NCI-H2171 treated with DMSO at 0.1 percent for 48 hours (cell line): ENCODE measurements around the gene SAMD8.
"Not testable (repeated sequence)": the region's sequence is repeated elsewhere in the genome, so short reads cannot be mapped to it uniquely, and the experiment has no call there.

Experiments
- DNase-seq: peaks from one replicate; lab custom pipeline; 2025; lab: John Stamatoyannopoulos, UW

The SAMD8 gene

DNA sequence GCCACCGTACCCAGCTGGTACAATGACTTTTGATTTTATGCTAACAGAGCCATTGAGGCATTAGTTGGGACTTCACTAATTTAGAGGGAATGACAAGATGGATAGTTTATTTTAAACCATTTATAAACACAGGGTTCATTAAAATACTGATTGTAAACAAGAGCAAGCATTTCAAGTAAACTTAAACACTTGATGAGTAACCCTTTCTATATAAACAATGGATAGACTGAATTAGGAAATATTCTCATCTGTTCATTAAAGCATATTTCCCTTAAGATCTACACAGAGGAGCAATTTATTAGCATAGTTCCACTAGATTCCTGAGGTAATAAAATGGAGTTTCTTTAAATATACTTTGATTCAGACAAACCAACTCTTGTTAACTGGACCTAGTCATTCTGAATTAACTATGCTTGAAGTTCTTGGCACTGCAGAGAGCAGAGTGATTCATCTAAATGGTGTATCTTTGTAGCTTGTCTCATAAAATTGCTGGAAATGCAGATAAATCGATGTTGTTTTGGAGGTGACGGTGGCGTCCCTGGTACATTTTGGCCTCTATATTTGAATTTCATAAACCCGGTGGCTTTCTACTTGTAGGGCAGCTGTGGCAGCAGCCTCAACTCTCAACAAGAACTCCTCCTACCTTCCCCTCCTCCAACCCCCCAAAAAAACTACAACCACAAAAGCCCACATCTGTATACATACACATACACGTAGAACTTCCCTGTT, 83.7 kb downstream of the SAMD8 start:
- DNase-seq, result no peak

DNA sequence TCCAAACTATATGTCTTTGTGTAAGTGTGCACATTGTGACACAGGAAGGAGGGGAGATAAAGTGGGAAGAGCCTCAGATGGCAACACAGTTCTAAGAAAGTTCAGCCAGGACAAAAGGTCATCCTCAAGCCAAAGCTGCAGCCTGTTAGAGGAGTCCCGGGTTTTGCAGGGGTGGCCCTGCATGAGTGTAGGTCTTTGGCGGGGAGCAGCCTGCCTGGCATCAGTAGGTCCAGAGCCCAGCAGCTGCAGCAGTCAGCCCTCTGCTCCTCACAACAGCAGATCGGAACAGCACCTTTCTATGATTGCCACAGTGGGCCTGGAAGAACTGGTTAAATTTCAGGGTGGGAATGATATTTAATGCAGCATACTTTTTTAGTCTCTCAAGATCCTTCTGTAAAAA, 85.6 kb downstream of the SAMD8 start:
- DNase-seq, result no peak

DNA sequence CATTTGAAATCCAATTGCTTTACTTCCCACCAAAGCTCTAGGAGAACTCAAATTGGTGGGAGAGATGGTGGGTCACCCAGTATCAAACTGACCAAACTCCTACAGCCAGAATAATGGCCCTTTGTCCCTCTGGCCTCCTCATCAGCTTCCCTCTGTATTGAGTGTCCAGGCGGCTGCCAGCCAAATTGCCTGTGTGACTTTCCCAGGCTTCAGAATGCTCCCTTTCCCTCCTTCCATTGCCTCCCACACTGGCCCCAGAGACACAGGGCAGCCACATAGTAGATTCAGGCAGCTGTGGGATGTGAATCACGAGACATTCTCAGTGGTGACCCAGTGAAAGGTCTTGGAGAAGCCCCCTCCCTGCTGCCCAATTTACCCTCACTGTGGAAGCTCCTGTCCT, 86.5 kb downstream of the SAMD8 start:
- no peak for DNase-seq

DNA sequence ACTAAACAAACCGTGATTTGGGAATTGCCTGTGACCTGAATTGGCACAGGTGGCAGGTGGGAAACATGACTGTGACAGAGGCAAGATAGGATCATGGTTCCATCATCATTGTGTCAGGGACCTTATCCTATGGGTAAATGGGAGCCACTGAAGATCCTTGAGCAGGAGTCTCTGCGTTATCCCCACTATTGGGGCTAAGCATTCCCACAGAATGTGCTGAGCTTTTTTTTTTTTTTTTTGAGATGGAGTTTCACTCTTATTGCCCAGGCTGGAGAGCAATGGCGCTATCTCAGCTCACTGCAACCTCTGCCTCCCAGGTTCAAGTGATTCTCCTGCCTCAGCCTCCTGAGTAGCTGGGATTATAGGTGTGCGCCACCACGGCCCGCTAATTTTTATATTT, 88.5 kb downstream of the SAMD8 start:
- not testable (repeated sequence) for DNase-seq

DNA sequence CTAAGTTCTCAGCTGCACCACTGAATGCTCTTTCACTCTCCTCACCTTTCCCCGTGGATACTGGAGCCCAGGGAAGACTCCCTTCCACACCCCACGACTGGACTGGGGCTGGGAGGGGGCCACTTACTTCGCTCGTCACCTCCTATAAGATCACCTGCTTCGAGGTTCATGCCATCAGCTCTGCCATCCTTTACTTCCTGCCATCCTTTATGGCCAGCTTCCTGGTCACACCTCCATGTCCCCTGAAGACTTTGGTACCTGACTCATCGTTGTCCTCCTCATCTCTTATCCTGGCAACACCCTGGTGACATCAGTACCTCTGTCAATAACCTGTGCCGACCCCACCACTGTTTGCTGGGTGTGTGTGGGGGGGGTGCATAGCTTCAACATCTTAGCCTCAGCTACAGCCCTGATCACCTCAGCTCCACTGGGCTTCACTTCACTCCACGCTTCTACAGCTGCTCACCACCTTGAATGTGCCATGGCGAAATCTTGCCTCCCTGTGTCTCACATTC, 90.4 kb downstream of the SAMD8 start:
- DNase-seq, result no peak

DNA sequence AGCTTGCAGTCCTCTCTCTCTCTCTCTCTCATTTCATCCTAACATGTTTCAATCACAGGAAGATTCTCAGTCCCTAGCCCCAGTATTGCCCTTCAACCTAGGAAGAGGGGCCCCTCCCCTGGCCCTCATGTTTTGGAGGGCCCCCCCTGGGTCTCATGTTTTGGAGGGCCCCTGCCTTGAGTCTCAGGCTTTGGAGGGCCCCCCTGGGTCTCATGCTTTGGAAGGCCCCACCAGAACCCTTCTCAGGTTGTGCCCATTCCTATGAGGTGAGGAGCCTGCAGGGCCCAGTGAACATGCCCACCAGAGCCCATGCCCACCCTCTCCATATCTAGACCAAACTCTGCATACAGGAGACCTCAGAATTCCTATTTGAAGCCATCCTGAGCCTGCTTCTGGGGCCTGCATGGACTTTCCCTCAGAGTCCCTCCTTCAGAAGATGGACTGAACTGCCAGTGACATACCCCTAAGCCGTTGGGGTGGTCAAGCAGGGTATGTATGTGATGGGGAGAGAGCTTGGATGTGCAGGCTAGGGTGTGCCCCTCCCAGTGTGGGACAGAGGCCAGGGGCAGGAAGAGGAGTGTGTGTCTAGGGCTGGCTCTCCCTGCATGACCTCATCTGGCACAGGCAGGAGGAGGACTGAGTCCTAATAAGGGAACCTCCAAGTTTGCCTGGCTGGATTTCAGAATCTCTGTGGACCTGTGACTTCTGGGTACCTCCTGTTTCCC, 91.0 kb downstream of the SAMD8 start:
- no peak for DNase-seq

DNA sequence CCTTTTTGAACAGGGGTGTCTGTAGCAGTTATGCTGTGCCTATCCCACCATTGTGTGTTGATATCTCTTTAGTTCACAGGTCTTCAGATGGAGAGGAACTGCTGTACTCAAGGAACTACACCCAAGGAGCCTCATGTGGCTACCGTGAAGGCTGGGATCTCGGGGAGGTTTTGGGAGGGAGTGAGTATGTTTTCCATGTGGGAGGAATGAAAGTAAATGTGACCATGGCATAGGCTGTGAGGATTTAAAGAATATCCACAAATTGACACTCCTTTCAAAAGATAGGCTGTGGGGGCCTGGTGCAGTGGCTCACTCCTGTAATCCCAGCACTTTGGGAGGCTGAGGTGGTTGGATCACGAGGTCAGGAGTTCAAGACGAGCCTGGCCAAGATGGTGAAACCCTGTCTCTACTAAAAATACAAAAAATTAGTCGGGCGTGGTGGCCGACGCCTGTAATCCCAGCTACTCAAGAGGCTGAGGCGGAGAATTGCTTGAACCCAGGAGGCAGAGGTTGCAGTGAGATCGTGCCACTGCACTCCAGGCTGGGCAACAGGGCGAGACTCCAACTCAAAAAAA, 91.7 kb downstream of the SAMD8 start:
- not testable (repeated sequence) for DNase-seq

DNA sequence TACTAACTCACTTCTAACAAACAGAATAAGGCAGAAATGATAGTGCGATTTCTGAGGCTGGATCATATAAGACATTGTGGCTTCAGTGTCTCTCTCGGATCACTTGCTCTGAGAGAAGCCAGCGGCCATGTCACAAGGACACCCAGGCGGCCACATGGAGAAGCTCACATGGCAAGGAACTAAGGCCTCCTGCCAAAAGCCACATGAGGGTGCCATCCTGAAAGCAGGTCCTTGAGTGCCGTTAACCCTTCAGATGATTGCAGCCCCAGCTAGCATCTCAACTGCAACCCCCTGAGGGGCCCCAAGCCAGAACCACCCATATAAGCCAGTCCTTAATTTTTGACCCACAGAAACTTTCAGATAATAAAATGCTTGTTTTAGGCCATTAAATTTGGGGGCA, 92.3 kb downstream of the SAMD8 start:
- no peak for DNase-seq

DNA sequence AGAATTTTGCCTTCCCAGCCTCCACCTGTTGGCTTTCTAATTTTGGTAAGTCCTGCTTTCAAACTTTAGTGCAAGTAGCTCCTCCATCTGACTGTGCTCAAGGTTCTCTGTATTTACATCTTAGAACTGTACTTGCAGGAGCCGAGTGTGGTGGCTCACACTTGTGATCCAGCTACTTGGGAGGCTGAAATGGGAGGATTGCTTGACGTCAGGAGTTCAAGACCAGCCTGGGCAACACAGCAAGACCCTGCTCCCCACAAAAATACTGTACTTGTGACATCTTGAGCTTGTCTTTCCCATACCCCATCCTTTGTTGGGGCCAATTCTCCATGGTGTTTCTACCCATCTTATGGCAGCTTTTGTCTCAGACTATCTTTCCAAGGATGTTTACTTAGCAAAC, 94.5 kb downstream of the SAMD8 start:
- no peak for DNase-seq

DNA sequence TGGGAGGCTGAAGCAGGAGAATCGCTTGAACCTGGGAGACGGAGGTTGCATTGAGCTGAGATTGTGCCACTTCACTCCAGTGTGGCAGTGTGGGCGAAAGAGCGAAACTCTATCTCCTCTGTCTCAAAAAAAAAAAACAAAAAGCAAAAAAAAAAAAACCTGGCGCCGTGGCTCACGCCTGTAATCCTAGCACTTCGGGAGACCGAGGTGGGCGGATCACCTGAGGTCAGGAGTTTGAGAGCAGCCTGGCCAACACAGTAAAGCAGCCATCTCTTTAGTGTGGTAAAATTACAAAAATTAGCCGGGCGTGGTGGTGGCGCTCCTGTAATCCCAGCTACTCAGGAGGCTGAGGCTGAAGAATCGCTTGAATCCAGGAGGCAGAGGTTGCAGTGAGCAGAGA, 95.2 kb downstream of the SAMD8 start:
- DNase-seq, result peak; percentile 25

DNA sequence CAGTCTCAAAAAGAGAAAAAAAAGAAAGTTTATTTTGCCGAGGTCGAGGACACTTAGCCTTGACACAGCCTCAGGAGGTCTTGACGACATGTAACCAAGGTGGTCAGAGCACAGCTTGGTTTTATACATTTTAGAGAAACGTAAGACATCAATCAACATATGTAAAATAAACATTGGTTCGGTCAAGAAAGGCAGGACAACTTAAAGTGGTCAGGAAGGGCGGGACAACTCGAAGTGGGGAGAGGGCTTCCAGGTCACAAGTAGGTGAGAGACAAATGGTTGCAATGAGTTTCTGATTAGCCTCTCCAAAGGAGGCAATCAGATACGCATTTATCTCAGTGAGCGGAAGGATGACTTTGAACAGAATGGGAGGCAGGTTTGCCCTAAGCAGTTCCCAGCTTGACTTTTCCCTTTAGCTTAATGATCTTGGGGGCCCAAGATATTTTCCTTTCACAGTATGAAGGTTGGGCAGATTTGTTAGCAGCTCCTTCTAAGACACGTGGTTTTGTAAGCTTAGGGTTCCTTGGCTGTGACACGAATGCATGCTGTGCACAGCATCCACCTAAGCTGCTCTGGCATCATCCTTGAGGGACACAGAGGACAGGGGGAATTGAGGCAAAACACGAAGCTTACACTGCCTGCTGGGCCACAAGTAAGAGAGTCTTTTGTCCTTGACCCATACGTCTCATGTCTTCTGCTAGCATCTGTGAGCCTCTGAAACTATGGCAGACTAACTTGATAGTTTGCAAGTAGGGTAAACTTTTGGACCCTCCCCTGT, 95.8 kb downstream of the SAMD8 start:
- no peak for DNase-seq

DNA sequence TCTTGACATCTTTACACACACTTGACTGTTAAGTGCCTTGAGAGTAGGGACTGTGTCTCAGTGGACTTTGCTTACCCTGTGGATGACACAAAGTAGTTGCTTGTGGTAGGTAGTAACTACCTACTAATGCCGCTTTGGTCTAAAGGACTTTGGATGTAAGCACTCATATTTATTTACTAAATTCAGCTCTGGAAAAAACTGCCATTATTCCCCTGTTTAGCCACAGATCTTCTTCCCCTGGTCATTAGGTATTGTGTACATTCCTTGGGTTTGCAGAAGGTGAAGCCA, 96.3 kb downstream of the SAMD8 start:
- DNase-seq, result no peak

DNA sequence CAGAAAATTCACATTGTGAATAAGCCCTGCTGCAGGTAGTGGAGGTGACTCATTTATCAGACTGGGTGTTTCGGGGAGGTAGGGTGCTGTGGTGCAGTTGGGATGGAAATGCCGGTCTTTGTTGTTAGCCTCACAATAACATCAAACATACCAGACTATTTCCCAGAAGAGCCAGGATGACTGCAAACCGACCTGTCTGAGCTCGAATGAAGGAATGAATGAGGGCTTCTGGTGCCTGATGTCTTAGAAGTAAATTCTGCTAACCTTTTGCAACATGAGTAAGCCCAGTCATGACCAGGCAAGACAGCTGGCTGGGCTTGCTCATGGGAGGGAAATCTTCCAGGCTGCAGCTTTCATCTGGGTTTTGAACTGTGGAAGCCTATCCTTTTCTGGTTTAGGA, 96.7 kb downstream of the SAMD8 start:
- peak; percentile 7 for DNase-seq

DNA sequence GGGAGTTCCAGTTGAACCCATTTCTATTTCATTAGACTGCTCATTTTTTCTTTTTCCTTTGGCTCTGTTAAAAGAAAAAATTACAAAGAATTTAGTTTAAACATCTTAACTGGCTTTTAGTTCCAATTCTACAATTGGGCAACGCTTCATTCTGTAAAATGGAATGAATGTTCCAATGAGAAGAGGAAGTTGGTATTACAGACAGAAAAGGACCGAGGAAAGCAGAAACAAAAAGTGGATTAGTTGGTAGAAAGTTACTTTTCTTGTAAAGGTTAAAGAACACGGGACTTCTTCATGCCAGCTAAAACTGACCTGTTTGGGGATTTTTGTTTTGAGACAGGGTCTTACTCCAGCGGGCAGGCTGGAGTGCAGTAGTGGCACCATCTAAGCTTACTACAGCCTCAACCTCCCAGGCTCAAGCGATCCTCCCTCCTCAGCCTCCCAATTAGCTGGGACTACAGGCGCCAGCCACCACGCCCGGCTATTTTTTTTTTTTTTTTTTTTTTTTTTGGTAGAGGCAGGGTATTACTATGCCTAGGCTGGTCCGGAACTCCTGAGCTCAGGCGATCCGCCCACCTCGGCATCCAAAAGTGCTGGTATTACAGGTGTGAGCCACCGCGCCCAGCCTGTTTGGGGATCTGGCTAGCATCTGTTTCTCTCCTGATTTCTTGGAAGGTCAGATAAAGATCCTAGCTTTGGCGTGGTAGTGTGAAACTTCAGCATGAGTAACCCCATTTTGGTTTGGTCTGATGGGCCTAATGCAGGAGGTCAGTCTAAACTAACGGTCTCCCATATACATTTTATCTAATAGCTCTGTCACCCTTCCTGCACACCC, 97.8 kb downstream of the SAMD8 start:
- DNase-seq, result peak; percentile 25

DNA sequence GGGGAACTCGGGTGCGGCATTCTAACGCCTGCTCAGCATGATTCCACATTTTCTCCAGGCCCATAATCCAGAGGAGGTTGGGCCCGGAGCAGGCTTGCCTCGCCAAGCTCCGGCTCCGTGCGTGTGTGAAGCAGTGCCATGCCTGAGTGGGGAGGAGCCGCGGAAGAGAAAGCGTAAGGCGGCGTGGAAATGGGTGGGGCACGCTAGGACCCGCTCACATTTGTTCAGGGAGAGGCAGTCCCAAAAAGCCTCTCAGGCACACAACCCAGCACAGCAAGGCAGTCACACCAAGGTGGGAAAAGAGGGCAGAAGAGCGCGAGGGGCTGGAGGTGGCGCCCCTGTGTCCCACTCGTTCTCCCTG, 98.4 kb downstream of the SAMD8 start:
- DNase-seq, result peak; percentile 69

DNA sequence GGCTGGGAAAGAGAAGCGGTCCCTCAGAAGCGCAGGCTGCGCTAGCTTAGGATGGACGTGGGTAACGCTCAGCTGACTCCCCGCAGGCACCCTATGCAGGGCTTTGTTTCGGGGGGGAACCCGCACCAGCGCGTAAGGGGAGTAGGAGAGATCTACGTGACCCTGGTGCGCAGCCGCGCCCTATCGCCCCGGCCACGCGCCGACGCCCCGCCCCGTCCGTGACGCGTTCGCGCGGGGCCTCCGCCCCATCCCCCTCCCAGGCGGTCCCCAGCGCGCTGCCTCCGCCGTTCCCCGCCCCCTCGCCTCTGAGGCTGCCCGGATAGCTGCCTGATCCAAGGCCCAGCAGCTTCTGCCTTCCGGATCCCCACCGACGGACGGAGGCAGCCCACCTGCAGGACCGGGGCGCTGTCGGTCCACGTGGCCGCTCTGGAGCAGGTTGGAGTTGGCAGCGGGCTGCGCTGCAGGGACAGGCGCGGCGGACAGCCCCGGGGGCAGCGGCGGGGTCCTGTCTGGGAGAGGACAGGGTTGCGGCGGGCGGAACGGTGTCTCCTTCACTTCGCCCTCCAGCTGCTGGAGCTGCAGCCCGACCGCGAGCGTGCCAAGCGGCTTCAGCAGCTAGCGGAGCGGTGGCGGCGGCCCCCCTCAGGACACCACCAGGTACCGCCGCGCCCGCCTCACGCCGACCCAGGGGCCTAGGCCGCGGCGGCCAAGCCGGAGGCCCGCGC, 99.0 kb downstream of the SAMD8 start, which contains the start of gene VDAC2:
TSS of gene VDAC2 (plus strand) at position 515 of the 725 bp plus-strand sequence. CDS start 363 bp downstream, outside the sequence.
- DNase-seq, result peak; percentile 85

DNA sequence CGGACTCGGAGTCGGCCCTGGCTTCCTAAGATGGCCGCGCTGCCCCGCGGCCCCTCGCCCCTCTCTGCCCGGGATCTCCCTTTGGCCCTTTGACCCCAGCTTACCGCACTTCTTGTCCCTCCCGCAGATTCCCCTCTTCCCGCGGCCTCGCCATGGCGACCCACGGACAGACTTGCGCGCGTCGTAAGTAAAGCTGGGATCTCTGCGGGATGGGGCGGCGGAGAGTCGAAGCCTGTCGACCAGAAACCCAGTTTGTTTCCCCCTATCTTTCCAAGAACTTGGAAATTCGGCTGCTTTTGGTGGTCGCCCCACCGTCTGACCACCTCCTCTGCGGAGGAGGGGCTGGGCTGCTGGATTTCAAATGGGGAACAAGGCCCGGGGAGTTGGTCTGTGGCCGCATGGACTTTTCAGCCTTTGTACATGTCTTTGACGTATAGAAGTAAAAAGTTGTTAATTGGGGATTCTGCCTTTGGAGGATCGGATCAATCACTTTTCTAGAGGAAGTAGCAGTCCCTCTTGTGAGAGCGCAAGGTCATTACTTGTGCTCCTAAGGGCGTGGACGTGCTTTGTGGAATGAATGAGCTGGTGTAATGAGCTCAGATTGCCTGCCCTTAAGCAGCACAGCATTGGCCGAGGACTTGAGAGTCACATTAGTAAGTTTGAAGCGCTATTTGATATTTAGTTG, 99.7 kb downstream of the SAMD8 start:
- no peak for DNase-seq

DNA sequence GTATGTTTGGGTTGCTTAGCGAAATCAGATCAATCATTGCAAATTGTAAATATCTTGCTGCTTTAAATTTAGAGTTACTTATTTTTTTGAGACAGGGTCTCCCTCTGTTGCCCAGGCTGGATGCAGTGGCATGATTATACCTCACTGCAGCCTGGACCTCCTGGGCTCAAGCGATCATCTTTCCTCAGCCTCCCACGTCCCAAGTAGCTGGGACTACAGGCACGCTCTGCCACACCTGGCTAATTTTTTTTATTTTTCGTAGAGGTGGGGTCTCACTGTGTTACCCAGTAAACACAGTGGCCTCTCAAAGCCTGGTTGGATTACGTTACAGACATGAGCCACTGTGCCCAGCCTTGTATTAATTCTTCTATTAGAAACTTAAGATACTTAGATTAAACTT, 100.9 kb downstream of the SAMD8 start:
- no peak for DNase-seq

DNA sequence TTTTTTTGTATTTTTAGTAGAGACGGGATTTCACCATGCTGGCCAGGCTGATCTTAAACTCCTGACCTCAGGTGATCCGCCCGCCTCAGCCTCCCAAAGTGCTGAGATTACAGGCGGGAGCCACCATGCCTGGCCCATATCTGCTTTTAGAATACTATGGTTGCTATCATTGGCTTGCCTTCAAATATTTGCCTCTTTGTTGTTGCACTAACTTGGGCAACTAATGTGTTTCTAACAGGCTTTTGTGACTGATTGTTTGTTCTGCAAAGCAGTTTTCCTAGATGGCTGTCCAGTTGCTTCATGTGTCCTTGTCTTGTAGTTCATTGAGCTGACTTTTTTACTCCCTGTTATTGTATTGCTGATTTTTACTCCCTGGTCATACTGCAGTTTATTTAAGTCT, 108.8 kb downstream of the SAMD8 start:
- no peak for DNase-seq

DNA sequence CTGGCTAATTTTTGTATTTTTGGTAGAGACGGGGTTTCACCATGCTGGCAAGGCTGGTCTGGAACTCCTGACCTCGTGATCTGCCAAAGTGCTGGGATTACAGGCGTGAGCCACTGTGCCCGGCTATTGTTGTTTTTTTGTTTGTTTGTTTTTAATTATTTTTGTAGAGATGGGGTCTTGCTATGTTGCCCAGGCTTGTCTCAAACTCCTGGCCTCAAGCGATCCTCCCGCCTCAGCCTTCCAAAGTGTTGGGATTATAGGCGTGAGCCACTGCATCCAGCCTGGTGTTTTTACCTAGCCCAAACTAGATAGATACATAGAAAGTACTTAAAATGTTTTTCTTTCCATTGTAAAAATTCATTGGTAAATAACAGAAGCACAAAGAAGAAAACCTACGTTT, 110.0 kb downstream of the SAMD8 start:
- DNase-seq, result not testable (repeated sequence)
